HUES64 (cell line): ENCODE results near the gene UBALD2.

Experiments used
- H3K27ac ChIP-seq: 2 replicates; pipeline ENCODE4 v1.7.0; 2013; ENCODE audit warnings: low read depth, low read length, inconsistent platforms
- H3K27me3 ChIP-seq: 2 replicates; pipeline ENCODE4 v1.6.1; 2013; ENCODE audit warnings: mild to moderate bottlenecking, low read length; ENCODE audit not compliant: insufficient read depth
- H3K36me3 ChIP-seq: 2 replicates; pipeline ENCODE4 v1.6.1; 2013; ENCODE audit warnings: mild to moderate bottlenecking, low read length; ENCODE audit not compliant: insufficient read depth
- H3K4me1 ChIP-seq: 2 replicates; pipeline ENCODE4 v1.6.1; 2013; ENCODE audit warnings: mild to moderate bottlenecking, low read length, moderate library complexity; ENCODE audit not compliant: insufficient read depth
- H3K4me3 ChIP-seq: 2 replicates; pipeline ENCODE4 v1.5.1; 2013; ENCODE audit warnings: mild to moderate bottlenecking, low read length, moderate library complexity
- H3K9ac ChIP-seq: 2 replicates; pipeline ENCODE4 v1.6.1; 2013; ENCODE audit warnings: mild to moderate bottlenecking, low read depth, low read length
- H3K9me3 ChIP-seq: 2 replicates; pipeline ENCODE4 v1.6.1; 2013; ENCODE audit warnings: low read depth, low read length; ENCODE audit not compliant: insufficient read depth
- WGBS: fragments of 150-250, 120-280 bp; methylation state at CpG from one replicate; pipeline ENCODE4 v1.1.7; 2013; ENCODE audit warnings: missing lambda C conversion rate; 5-methylcytosine and 5-hydroxymethylcytosine counted together

Gene UBALD2

DNA sequence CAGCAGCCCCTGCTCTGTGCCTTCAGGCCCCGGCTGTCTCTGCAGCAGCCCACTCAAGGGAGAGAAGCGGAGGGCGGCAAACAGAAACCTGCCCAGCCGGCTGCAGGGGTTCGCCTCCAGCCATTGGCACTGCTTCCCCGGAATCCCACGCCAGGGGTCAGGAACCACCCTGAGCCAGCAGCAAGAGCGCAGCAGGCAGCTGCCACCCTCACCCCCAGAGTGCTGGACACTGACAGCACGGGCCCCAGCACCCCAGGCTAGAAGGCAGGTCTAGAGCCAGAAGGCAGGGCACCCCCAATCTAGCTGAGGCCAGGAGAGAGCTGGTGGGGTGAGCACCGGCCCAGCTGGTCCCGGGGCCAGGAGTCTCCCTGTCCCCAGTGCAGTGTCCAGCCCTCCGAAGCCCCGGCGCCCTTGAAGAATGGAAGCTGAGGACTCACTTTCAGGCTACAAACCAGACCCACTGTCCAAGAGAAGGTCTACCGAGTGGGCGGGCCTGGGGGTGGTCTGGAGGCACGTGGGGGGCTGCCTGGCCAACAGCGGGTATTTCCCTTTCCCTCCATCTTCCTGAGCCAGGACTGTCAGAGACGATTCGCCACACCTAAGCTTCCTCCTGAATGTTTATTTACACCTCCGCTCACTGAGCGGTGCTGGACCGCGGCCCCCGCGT lies 8.4 kb downstream of the UBALD2 start:
- no peaks in the 10 kb centered on the region for H3K9me3 ChIP-seq
- H3K9ac ChIP-seq, result no peak overlapping the region
- peaks cover 17% of the 10 kb centered on the region; the same call in 1 of the 2 replicates for H3K4me1 ChIP-seq
- H3K27me3 ChIP-seq, result no peaks in the 10 kb centered on the region
- H3K4me3 ChIP-seq, result no peak overlapping the region
- H3K27ac ChIP-seq, result peak overlapping the region; percentile 8; the same call in 1 of the 2 replicates
- H3K36me3 ChIP-seq, result no peaks in the 10 kb centered on the region
- 88% methylated on average over 26 of the region's 26 CpGs for WGBS

DNA sequence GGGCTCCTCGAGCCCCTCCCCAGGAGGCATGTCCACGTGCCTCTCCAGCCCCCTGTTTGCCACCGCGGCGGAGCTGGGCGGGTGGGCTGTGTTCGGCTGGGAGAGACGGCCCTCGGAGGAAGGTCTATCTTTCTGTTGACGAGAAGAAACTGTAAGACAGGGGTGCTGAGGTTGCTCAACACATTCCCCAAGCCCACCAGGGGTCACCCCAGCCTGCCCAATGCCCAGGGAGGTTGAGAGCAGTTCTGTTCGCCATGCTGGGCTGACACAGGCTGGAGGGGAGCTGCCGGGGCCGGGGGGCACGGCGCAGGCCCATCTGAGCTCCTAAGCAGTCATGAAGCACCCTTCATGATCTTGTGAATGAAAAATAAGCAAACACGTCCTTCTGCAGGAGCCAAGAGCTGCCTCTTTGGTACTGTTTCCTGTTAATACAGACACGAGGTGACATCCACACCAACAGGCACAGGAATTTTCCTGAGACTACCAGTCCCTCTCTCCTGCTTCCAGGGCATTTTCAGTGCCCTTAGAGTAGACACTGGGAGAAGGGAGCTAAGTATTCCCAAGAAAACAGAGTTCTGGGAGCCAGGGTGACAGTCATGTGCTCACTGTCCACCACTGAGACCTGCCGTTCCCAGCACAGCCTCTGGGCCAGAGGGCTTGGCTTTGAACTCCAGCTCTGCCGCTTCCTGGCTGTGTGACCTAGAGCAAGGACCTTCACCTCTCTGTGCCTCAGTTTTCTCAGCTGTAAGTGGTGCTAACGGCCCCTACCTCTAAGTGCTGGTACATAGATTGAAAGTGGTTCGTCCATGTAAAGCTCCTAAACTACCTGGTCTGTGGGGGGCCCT lies 9.2 kb downstream of the UBALD2 start:
- Histone ChIP-seq H3K27me3 (no peaks in the 10 kb centered on the region), H3K4me3 (no peak overlapping the region), H3K9ac (no peak overlapping the region), H3K4me1 (peaks cover 13% of the 10 kb centered on the region; the same call in 1 of the 2 replicates), H3K36me3 (no peaks in the 10 kb centered on the region), H3K27ac (no peak overlapping the region), H3K9me3 (no peaks in the 10 kb centered on the region)
- WGBS, result 87% methylated on average over 21 of the region's 21 CpGs

DNA sequence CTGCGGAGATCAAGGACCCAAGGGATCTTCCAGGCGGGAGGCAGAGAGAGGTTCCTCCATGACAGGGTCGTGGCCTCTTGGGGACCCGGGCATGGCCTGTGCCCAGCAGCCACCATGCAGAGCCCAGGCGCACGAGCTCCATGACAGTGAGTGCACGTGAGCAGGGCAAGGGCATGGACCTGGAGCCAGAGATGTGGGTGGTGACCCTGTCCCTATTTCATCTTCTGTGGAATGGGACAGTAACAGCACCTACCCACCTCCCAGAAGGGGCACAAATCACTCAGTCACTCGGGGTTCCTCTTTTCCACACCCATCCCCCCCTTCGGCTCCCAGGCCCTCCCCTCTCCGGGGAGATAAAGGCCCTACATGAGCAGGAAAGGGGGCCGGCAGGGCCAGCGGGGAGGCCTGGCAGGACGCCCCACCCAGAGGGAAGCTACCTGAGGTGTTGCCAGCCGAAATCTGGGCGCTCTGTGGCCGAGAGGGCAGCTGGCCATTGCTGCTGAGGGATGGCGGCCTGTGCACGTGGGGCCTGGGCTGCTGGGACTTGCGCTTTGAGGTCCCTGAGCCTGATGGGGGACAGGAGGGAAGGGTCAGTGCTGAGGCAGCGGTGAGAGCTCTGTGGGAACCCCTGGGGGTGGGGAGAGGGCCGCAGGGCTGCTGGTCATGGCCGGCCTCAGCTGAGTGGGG lies 10.4 kb downstream of the UBALD2 start:
- no peaks in the 10 kb centered on the region for H3K36me3 ChIP-seq
- H3K27me3 ChIP-seq, result no peaks in the 10 kb centered on the region
- no peak overlapping the region for H3K27ac ChIP-seq
- peaks cover 13% of the 10 kb centered on the region; the same call in 1 of the 2 replicates for H3K4me1 ChIP-seq
- 91% methylated on average over 22 of the region's 22 CpGs for WGBS
- H3K9me3 ChIP-seq, result no peaks in the 10 kb centered on the region
- H3K4me3 ChIP-seq, result no peak overlapping the region
- no peak overlapping the region for H3K9ac ChIP-seq

DNA sequence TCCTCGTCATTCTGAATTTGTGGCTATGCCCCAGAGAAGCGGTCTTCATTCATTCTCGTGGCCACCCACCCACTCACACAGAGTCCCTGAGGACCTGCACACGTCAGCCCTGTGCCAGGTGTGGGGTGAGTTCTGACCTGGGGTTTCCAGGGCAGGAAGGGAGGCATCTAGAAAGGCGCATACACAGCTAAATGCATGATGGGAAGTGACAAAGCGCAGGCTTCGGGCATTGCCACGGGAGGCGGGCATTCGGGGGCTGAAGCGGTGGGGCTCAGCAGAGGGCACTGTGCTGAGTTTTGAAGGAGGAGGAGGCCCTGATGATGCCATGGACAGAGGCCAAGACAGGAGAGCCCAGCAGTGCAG lies 10.9 kb downstream of the UBALD2 start:
- H3K4me1 ChIP-seq, result peaks cover 13% of the 10 kb centered on the region; the same call in 1 of the 2 replicates
- no peak overlapping the region for H3K9ac ChIP-seq
- H3K27ac ChIP-seq, result no peak overlapping the region
- no peaks in the 10 kb centered on the region for H3K36me3 ChIP-seq
- no peaks in the 10 kb centered on the region for H3K27me3 ChIP-seq
- no peaks in the 10 kb centered on the region for H3K9me3 ChIP-seq
- WGBS, result 92% methylated on average over 11 of the region's 11 CpGs
- no peak overlapping the region for H3K4me3 ChIP-seq

DNA sequence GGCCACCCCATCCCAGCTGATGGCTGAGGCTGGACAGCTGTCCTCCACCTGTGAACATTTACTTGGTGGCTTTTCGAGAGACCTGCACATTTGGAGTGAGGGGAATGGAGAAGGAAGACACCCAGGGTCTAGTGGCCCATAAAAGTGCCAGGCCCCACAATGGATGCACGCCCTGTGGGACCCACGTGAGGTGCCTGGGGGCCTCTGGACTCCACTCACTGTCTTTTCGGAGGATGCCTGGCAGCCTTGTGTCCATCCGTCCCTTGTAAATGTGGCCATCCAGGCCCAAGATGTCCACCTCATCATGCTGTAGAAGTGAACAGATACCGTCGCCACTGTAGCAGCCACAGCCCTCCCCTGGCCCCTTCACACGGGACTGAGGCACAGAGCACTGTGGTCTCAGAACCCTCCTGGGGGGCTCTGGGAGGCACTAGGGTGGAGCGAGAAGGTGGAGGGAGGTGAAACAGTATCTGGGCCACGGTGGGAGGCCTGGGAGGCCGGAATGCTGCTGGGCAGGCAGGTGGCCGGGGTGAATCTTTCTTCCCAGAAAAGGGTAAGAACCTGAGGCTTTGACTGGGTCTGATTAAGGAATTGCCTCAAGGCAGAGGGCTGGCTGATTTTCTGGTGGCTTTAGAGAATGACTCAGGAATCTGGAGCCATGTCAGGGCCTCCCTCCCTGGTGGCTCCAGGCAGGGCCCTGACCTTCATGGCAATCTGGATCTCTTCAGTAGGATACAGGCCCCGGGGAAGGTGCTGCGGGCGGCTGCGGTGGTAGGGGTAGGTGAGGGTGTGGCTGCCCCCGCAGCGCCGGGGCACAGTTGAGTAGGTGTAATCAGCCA lies 11.5 kb downstream of the UBALD2 start:
- H3K9ac ChIP-seq, result 0 out of 2 replicates have a peak overlapping the region, but pooled peaks have one; percentile 9
- H3K36me3 ChIP-seq, result no peaks in the 10 kb centered on the region
- no peak overlapping the region for H3K4me3 ChIP-seq
- peak overlapping the region; percentile 46; the same call in 1 of the 2 replicates for H3K27ac ChIP-seq
- peaks cover 7% of the 10 kb centered on the region; the same call in 1 of the 2 replicates for H3K4me1 ChIP-seq
- 87% methylated on average over 19 of the region's 19 CpGs for WGBS
- H3K27me3 ChIP-seq, result no peaks in the 10 kb centered on the region
- H3K9me3 ChIP-seq, result no peaks in the 10 kb centered on the region

DNA sequence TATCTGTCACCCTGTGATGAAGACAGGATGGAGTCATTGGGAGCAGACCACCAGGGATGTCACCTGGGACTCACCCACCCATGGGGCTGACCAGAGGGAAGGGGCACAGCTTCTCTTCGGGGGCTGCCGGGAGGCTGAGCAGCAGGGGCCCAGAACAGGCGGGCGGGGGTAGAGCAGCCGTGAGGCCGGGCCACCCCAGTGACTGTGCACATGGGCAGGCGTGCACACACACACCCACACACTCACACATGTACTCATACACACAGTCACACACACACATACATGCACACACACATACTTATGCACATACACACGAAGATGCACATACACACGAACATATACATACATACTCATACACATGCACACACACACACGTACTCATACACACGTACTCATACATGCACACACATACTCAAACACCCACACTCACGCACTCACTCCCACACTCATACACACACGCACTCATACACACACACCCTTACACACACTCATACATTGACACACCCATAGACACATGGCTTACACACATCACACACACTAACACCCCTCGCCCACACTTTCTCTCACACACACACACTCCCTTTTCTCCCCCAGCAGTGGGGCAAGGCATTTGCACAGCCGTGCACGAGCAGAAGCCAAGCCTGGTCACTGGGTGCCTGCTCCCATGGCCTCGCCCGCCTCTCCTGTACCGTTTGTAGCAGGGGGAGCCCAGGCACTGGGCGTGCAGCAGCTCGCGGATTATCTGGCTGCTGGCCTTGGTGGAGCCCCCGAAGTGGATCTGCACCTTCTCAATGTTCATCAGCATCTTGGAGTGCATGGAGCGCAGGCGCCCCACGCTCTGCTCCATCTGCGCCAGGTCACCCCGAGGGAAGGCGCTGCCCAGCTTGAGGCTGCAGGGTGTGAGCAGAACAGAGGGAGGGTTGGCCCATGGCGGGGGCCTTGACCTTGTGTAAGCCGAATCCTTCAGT lies 12.4 kb downstream of the UBALD2 start:
- H3K4me1 ChIP-seq, result peaks cover 6% of the 10 kb centered on the region; the same call in 1 of the 2 replicates
- no peaks in the 10 kb centered on the region for H3K9me3 ChIP-seq
- H3K36me3 ChIP-seq, result no peaks in the 10 kb centered on the region
- H3K27ac ChIP-seq, result no peak overlapping the region
- WGBS, result 95% methylated on average over 31 of the region's 31 CpGs
- no peaks in the 10 kb centered on the region for H3K27me3 ChIP-seq
- no peak overlapping the region for H3K4me3 ChIP-seq
- H3K9ac ChIP-seq, result no peak overlapping the region

DNA sequence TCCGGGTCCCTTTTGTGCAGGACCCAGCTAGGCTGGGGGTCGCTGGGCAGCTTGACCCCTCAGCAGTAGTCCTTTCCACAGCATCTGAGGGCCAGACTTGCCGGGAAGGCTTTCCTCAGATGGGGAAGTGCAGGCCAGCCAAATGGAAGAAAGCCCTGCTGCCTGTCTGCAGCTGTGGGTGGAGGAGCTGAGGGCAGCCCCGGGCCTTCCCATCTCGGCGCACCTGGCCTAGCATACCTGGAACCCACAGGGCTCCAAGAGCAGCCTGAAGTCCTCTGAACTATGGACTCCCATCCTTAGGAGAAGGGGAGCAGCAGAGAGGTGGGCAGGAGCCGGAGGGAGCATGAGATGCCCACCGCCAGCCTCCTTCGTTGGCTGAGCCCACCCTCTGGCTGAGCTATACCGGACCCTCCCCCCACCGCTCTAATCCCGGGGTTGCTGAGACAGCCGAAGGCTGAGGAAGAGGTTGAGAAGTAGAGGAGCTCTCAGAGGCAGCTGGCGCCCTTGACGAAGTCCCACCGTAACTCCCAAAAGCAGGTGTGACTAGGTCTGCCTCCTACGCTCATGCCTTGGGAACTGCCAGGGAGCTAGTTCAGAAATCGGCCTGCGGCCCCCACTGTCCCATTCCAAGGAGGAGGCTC lies 13.2 kb downstream of the UBALD2 start:
- Histone ChIP-seq H3K27me3 (no peaks in the 10 kb centered on the region), H3K4me3 (no peak overlapping the region), H3K27ac (no peak overlapping the region), H3K36me3 (no peaks in the 10 kb centered on the region), H3K9me3 (no peaks in the 10 kb centered on the region), H3K9ac (no peak overlapping the region), H3K4me1 (peaks cover 6% of the 10 kb centered on the region; the same call in 1 of the 2 replicates)
- WGBS, result 93% methylated on average over 19 of the region's 19 CpGs

DNA sequence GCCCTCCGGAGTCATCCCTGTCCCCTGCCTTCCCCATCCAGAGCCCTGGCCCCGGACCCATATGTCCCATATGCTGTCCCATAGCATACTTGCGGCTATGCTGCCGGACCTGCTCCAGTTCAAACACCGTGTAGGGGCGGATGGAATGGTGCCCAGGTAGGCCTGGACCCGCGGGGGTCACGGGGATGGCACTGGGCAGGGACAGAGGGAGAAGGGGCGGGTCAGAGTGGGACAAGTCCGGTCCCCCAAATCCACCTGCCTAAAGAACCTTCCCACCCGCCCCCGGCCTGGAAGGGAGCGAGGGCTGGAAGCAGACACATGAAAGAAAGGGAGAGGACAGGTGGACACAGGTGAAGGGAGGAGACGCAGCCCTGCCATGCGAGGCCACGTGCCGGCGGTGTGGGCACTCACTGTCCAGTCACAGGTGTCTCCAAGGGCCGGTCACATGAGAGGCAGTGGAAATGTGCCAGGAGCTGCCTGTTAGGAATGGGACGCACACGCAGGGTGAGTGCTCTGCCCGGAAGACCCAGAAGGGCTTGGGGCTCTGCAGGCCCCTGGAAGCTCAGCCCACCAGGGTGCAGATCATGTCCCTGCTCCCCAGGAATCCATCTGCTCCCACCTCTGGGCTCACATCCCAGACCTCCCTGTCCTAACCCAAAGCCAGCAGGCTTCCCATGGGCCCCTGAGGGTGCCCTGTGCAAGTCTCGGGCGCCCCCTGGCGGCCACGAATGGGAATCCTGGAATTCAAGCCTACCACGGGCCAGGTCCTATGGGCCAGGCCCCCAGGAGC lies 14.0 kb downstream of the UBALD2 start:
- H3K27ac ChIP-seq, result no peak overlapping the region
- H3K4me3 ChIP-seq, result no peak overlapping the region
- H3K36me3 ChIP-seq, result no peaks in the 10 kb centered on the region
- peaks cover 6% of the 10 kb centered on the region; the same call in 1 of the 2 replicates for H3K4me1 ChIP-seq
- 72% methylated on average over 27 of the region's 28 CpGs for WGBS
- H3K27me3 ChIP-seq, result no peaks in the 10 kb centered on the region
- no peaks in the 10 kb centered on the region for H3K9me3 ChIP-seq
- no peak overlapping the region for H3K9ac ChIP-seq

DNA sequence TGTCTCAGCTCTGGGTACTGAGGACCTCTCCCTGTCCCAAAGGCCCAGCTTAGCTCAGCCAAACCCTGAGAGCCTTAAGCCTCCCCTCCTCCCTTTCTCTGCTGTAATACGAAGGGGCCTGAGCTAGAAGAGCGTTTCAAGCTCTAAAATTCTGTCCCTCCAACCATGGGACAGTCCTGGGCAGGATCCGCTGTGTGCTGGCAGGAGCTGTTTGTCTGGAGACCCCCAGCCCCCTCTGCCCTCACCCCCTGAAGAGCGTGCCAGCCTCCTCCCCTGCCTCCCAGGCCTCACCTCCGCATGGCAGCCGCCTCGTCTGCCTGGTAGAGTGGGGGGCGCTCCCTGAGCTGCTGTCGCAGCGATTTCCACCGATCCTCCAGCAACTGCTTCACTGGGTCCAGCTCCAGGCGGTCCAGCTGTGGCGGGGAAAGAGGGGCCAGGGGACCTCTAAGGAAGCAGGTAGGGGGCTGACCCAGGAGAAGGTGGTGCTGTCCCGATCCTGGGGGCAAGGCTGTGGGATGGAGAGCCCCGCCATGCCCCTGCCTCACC lies 14.7 kb downstream of the UBALD2 start:
- Histone ChIP-seq H3K27ac (no peak overlapping the region), H3K4me1 (peaks cover 6% of the 10 kb centered on the region; the same call in 1 of the 2 replicates), H3K9ac (no peak overlapping the region), H3K36me3 (no peaks in the 10 kb centered on the region), H3K4me3 (no peak overlapping the region), H3K27me3 (no peaks in the 10 kb centered on the region), H3K9me3 (no peaks in the 10 kb centered on the region)
- 87% methylated on average over 15 of the region's 15 CpGs for WGBS
